HepG2 (cell line): ENCODE measurements around the gene ZNF839. TPM values are rescaled to one million over a fixed set of nuclear protein-coding genes. Genes with fewer than 3 reads are reported as not detected.

Experiments
- CAMTA2 ChIP-seq: sonication (generic); formaldehyde crosslinking; IDR thresholded peaks from 2 replicates; pipeline ENCODE4 v1.4.0; 2020; ENCODE audit warnings: mild to moderate bottlenecking, missing genetic modification reagents, borderline replicate concordance
- GLI4 ChIP-seq: sonication (generic); formaldehyde crosslinking; IDR thresholded peaks from 2 replicates; pipeline ENCODE4 v1.5.1; 2020; ENCODE audit warnings: missing genetic modification reagents, mild to moderate bottlenecking, moderate library complexity, borderline replicate concordance
- HCFC1 ChIP-seq: fragments of 150-350 bp; IDR thresholded peaks from 2 replicates; pipeline ENCODE4 v1.6.1; 2014; ENCODE audit warnings: low read depth, low read length
- MYC ChIP-seq: sonication (generic); formaldehyde crosslinking; IDR thresholded peaks from 2 replicates; pipeline ENCODE4 v1.9.0; 2021; ENCODE audit warnings: missing genetic modification reagents, borderline replicate concordance
- NCOA5 ChIP-seq: sonication (generic); formaldehyde crosslinking; IDR thresholded peaks from 2 replicates; pipeline ENCODE4 v1.4.0; 2020; ENCODE audit warnings: missing genetic modification reagents
- NFE2L2 ChIP-seq: fragments of 150-350 bp; IDR thresholded peaks from 2 replicates; pipeline ENCODE4 v1.6.1; 2014; ENCODE audit warnings: low read length
- RAD21 ChIP-seq: fragments of 450-650 bp; formaldehyde crosslinking; IDR thresholded peaks from 2 replicates; pipeline ENCODE4 v1.5.0; 2020; ENCODE audit warnings: mild to moderate bottlenecking
- SALL2 ChIP-seq: sonication (generic); formaldehyde crosslinking; IDR thresholded peaks from 2 replicates; pipeline ENCODE4 v1.8.1; 2023; ENCODE audit warnings: mild to moderate bottlenecking, missing genetic modification reagents, inconsistent platforms
- SAP130 ChIP-seq: IDR thresholded peaks from 2 replicates; pipeline ENCODE4 v1.6.1; 2016; ENCODE audit warnings: low read depth
- YEATS4 ChIP-seq: sonication (generic); formaldehyde crosslinking; IDR thresholded peaks from 2 replicates; pipeline ENCODE4 v1.4.0; 2020; ENCODE audit warnings: missing genetic modification reagents, borderline replicate concordance
- ZMYM3 ChIP-seq: sonication (generic); formaldehyde crosslinking; IDR thresholded peaks from 2 replicates; pipeline ENCODE4 v1.5.1; 2020; ENCODE audit warnings: mild to moderate bottlenecking, missing genetic modification reagents
- ZNF562 ChIP-seq: sonication (generic); formaldehyde crosslinking; IDR thresholded peaks from 2 replicates; pipeline ENCODE4 v1.8.0; 2022; ENCODE audit warnings: missing genetic modification reagents, borderline replicate concordance
- ZNF703 ChIP-seq: sonication (generic); formaldehyde crosslinking; IDR thresholded peaks from 2 replicates; pipeline ENCODE4 v1.5.1; 2020; ENCODE audit warnings: missing genetic modification reagents, mild to moderate bottlenecking, moderate library complexity, borderline replicate concordance
- ZNF709 ChIP-seq: sonication (generic); formaldehyde crosslinking; IDR thresholded peaks from 2 replicates; pipeline ENCODE4 v1.5.0; 2020; ENCODE audit warnings: mild to moderate bottlenecking, missing genetic modification reagents
- polyA plus RNA-seq, 8 experiments: library from polyadenylated mRNA; depleted of rRNA in 3 of 8; stranded (reverse) in 7 of 8; unstranded in 1 of 8; fragments of >200 nt; fragmentation: Illumina TruSeq in 4 of 8; extraction: Trizol in 4 of 8; gene quantifications; 2 replicates each; pipeline versions ENCODE4 v1.2.1 to v1.2.3, GENCODE V29; 2011 to 2016; ENCODE audit warnings: low read depth in 4 of 8, missing spikeins in 1 of 8, mixed read lengths in 1 of 8; ENCODE audit not compliant: insufficient read depth in 1 of 8
- total RNA-seq, 5 experiments: library from RNA; depleted of rRNA; stranded (reverse); fragments of >200 nt; fragmentation: Illumina TruSeq; extraction: Trizol; gene quantifications; 2 replicates each; pipeline ENCODE4 v1.2.3, GENCODE V29; 2016; ENCODE audit warnings: low read depth in 1 of 5
- TF ChIP-seq, protein P1 (sequence below): sonication (generic); formaldehyde crosslinking; IDR thresholded peaks from 2 replicates; pipeline ENCODE4 v1.5.1; 2020; ENCODE audit warnings: mild to moderate bottlenecking, missing genetic modification reagents, borderline replicate concordance
- TF ChIP-seq, protein P2 (sequence below): sonication (generic); formaldehyde crosslinking; IDR thresholded peaks from 2 replicates; pipeline ENCODE4 v1.4.0; 2020; ENCODE audit warnings: missing genetic modification reagents, borderline replicate concordance
- TF ChIP-seq, protein P3 (sequence below): sonication (generic); formaldehyde crosslinking; IDR thresholded peaks from 2 replicates; pipeline ENCODE4 v1.5.1; 2020; ENCODE audit warnings: mild to moderate bottlenecking, moderate library complexity, missing genetic modification reagents
- TF ChIP-seq, protein P4 (sequence below): IDR thresholded peaks from 2 replicates; pipeline ENCODE4 v1.6.1; 2018; ENCODE audit warnings: missing genetic modification reagents
- TF ChIP-seq, protein P5 (sequence below): sonication (generic); formaldehyde crosslinking; IDR thresholded peaks from 2 replicates; pipeline ENCODE4 v1.5.0; 2020; ENCODE audit warnings: mild to moderate bottlenecking, missing genetic modification reagents
- TF ChIP-seq, protein P6 (sequence below): sonication (generic); formaldehyde crosslinking; IDR thresholded peaks from 2 replicates; pipeline ENCODE4 v1.8.1; 2023; ENCODE audit warnings: mild to moderate bottlenecking, missing genetic modification reagents, borderline replicate concordance

Gene ZNF839
- total and polyA plus RNA-seq, 2 of the 13 experiments (the other 11 are each of a cell fraction or from before 2014, with no cell fraction given) = 11.1 to 12.8 TPM

DNA sequence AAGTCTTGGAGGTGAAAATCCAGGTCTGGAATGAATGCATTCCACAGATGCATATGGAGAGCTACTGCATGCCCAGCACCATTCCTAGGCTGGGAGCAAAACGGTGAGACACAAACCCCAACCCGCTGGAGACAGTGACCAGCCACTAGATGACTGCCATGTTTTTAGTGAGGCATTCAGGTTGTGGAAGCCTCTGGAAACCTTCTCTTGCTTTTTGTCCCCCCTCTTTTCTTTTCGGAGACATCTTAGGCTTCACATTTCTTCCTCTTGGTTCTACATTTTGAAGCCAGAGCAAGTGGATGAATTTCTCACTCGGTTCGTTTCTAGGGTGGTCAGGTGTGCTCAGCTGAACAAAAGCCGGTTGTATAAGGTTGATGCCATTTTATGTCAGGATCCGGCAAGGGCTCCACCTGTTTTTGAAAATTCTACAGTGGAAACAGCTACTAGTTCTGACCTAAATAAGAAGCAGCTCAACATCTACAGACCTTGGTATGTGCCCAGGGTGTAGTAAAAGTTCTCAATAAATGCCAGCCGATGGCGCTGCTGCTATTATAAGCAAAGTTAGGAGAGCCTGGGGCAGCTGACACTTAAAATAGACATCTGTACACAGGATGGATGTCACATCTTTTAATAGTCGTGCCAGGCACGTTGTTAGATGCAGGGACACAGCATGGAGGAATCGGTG, 1.8 kb upstream of the ZNF839 start (continued):
- TF ChIP-seq, protein P1, sequence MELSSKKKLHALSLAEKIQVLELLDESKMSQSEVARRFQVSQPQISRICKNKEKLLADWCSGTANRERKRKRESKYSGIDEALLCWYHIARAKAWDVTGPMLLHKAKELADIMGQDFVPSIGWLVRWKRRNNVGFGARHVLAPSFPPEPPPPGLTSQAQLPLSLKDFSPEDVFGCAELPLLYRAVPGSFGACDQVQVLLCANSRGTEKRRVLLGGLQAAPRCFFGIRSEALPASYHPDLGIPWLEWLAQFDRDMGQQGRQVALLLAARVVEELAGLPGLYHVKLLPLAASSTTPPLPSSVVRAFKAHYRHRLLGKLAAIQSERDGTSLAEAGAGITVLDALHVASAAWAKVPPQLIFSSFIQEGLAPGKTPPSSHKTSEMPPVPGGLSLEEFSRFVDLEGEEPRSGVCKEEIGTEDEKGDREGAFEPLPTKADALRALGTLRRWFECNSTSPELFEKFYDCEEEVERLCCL (CRISPR knock-in tag) = no peak
- TF ChIP-seq SAP130 (CRISPR knock-in tag) (peak; percentile 12; the same call in 1 of the 2 replicates), SALL2 (0 out of 2 replicates have a peak, but pooled peaks have one; percentile 51), HCFC1 (no peak), RAD21 (CRISPR knock-in tag) (peak; percentile 15; the same call in 1 of the 2 replicates), CAMTA2 (no peak), ZNF562 (no peak), NCOA5 (CRISPR knock-in tag) (no peak), NFE2L2 (no peak), MYC (CRISPR knock-in tag) (no peak), ZNF703 (CRISPR knock-in tag) (no peak), ZNF709 (CRISPR knock-in tag) (no peak), ZMYM3 (CRISPR knock-in tag) (no peak), YEATS4 (no peak), GLI4 (CRISPR knock-in tag) (no peak)
- TF ChIP-seq, protein P2, sequence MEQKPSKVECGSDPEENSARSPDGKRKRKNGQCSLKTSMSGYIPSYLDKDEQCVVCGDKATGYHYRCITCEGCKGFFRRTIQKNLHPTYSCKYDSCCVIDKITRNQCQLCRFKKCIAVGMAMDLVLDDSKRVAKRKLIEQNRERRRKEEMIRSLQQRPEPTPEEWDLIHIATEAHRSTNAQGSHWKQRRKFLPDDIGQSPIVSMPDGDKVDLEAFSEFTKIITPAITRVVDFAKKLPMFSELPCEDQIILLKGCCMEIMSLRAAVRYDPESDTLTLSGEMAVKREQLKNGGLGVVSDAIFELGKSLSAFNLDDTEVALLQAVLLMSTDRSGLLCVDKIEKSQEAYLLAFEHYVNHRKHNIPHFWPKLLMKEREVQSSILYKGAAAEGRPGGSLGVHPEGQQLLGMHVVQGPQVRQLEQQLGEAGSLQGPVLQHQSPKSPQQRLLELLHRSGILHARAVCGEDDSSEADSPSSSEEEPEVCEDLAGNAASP (CRISPR knock-in tag) = no peak
- TF ChIP-seq, protein P3, sequence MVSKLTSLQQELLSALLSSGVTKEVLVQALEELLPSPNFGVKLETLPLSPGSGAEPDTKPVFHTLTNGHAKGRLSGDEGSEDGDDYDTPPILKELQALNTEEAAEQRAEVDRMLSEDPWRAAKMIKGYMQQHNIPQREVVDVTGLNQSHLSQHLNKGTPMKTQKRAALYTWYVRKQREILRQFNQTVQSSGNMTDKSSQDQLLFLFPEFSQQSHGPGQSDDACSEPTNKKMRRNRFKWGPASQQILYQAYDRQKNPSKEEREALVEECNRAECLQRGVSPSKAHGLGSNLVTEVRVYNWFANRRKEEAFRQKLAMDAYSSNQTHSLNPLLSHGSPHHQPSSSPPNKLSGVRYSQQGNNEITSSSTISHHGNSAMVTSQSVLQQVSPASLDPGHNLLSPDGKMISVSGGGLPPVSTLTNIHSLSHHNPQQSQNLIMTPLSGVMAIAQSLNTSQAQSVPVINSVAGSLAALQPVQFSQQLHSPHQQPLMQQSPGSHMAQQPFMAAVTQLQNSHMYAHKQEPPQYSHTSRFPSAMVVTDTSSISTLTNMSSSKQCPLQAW (CRISPR knock-in tag) = no peak
- TF ChIP-seq, protein P4, sequence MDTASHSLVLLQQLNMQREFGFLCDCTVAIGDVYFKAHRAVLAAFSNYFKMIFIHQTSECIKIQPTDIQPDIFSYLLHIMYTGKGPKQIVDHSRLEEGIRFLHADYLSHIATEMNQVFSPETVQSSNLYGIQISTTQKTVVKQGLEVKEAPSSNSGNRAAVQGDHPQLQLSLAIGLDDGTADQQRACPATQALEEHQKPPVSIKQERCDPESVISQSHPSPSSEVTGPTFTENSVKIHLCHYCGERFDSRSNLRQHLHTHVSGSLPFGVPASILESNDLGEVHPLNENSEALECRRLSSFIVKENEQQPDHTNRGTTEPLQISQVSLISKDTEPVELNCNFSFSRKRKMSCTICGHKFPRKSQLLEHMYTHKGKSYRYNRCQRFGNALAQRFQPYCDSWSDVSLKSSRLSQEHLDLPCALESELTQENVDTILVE (CRISPR knock-in tag) = no peak; the same call in 1 of the 2 replicates
- TF ChIP-seq, protein P5, sequence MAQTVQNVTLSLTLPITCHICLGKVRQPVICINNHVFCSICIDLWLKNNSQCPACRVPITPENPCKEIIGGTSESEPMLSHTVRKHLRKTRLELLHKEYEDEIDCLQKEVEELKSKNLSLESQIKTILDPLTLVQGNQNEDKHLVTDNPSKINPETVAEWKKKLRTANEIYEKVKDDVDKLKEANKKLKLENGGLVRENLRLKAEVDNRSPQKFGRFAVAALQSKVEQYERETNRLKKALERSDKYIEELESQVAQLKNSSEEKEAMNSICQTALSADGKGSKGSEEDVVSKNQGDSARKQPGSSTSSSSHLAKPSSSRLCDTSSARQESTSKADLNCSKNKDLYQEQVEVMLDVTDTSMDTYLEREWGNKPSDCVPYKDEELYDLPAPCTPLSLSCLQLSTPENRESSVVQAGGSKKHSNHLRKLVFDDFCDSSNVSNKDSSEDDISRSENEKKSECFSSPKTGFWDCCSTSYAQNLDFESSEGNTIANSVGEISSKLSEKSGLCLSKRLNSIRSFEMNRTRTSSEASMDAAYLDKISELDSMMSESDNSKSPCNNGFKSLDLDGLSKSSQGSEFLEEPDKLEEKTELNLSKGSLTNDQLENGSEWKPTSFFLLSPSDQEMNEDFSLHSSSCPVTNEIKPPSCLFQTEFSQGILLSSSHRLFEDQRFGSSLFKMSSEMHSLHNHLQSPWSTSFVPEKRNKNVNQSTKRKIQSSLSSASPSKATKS (CRISPR knock-in tag) = no peak
- TF ChIP-seq, protein P6, sequence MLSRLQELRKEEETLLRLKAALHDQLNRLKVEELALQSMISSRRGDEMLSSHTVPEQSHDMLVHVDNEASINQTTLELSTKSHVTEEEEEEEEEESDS = no peak
